ENCODE results near the gene SCN2B.

SCN2B gene

GRCh38 chr11:118132385-118133151 lies 43.9 kb downstream of the SCN2B start:
- DNase-seq (ENCODE audit: low spot score) = no peak

GRCh38 chr11:118129471-118130172 lies 46.8 kb downstream of the SCN2B start:
- no peak for DNase-seq (ENCODE audit: low spot score)

GRCh38 chr11:118128721-118129470 lies 47.5 kb downstream of the SCN2B start:
- DNase-seq (ENCODE audit: low spot score) = no peak

DNA sequence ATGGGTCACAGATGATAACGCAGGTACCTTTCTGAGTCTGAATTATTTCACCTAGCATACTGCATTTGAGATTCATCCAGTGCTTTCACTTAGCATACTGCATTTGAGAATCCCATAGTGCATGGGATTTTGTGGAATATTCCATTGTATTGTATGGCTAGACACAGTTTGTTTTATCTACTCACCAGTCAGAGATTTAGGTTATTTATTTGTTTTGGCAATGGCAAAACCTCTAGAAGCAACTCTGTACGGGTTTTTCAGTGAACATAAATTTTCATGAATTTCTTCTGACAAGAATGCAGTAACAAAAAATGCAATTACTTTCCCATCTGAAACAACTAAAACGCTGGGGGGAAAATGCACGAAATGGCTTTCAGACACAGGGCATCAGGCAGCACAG lies 48.1 kb downstream of the SCN2B start:
- DNase-seq (ENCODE audit: low spot score) = no peak

GRCh38 chr11:118126082-118126838 lies 50.2 kb downstream of the SCN2B start:
- no peak for DNase-seq (ENCODE audit: low spot score)

DNA sequence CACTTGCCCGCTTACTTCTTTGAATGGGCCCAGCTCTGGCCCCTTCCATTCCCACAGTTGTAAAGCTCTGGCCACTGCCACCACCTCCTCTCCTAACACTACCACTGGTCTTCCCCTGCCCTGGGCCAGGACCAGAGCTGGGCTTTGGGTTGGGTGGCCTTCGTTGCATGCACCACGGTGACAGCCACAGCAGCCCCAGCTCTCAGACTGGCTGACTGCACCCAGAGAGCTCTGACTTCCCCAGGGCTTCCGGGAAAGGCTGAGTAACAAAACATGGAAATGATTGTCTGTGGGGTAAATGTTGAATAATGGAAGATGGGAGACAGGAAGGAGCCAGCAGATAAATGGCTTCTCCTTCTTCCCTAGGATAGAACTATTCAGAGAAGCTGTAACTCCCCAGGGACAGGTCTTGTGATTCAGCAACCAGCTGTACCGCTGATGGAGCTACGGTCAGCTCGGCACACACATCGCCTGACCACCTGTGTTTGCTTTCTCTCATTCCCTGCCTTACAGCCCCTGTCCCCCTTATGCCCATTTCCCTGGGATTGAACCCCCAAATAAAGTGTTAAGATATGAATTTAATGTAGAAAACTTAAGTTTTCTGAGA lies 51.4 kb downstream of the SCN2B start:
- DNase-seq (ENCODE audit: low spot score) = no peak

GRCh38 chr11:118120793-118121192 lies 55.6 kb downstream of the SCN2B start:
- no peak for DNase-seq (ENCODE audit: low spot score)

- DNase-seq (ENCODE audit: low spot score) = no peak
These were observed 58.4 kb downstream of the SCN2B start for GRCh38 chr11:118117790-118118601.

DNA sequence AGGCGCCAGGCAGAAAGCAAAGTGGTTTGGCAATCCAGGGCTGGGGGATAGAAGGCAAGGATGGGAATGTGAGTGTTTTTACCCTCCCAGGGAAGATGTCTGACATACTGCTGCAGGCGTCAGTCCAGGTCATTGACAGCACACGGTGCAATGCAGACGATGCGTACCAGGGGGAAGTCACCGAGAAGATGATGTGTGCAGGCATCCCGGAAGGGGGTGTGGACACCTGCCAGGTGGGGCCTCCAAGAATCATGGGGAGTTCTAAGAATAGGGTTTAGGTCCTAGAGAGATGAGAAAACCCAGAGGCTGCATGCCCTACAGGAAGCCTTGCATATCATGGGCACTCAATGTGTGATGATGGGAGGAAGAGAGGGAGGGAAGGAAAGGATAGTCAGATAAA lies 61.4 kb downstream of the SCN2B start:
- DNase-seq (ENCODE audit: low spot score) = no peak

GRCh38 chr11:118114266-118114665 lies 62.2 kb downstream of the SCN2B start:
- no peak for DNase-seq (ENCODE audit: low spot score)

- DNase-seq (ENCODE audit: low spot score) = no peak
These were observed 63.6 kb downstream of the SCN2B start for GRCh38 chr11:118112711-118113430.

Measured in hematopoietic multipotent progenitor cell treated with erythropoietin and hydrocortisone succinate and interleukin-3 and kit ligand, for 15 days (in vitro differentiated cells).